GM18873 (cell line): Measurements from ENCODE around the gene EXOC3L1.

Experiments
- ATAC-seq: cut with Tn5 transposase; IDR thresholded peaks from one replicate; pipeline ENCODE4 v1.9.1; 2021; ENCODE audit warnings: mild to moderate bottlenecking, moderate library complexity, moderate number of reproducible peaks; ENCODE audit not compliant: unreplicated experiment, low FRiP score

The EXOC3L1 gene

GRCh38 chr16:67166110-67166547 lies 23.8 kb downstream of the EXOC3L1 start:
- no peak for ATAC-seq

GRCh38 chr16:67165121-67166078 lies 24.5 kb downstream of the EXOC3L1 start:
- no peak for ATAC-seq

DNA sequence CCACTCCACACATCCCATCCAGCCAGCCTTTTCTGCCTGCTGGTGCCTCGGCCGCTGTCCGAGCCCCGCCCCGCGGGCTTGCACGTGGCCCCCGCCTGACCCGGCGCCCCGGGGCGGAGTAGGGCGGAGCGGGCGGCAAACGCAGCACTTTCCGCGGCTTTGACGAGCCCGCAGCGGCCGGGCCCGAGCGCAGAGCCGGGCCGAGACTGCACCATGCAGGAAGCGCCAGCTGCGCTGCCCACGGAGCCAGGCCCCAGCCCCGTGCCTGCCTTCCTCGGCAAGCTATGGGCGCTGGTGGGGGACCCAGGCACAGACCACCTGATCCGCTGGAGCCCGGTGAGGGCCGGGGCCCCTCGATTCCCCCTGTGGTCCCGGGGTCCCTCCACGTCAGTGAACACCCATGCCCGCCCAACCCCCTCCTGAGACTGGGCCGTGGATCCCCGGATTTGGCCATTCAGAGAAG lies 25.3 kb downstream of the EXOC3L1 start, which contains the start of gene HSF4:
HSF4 (plus strand) TSS at position 147 of the 463 bp plus-strand sequence; CDS start at position 214, 67 bp downstream.
- ATAC-seq, result no peak

- ATAC-seq, result no peak
Measured at GRCh38 chr16:67163999-67164558, 25.9 kb downstream of the EXOC3L1 start.

DNA sequence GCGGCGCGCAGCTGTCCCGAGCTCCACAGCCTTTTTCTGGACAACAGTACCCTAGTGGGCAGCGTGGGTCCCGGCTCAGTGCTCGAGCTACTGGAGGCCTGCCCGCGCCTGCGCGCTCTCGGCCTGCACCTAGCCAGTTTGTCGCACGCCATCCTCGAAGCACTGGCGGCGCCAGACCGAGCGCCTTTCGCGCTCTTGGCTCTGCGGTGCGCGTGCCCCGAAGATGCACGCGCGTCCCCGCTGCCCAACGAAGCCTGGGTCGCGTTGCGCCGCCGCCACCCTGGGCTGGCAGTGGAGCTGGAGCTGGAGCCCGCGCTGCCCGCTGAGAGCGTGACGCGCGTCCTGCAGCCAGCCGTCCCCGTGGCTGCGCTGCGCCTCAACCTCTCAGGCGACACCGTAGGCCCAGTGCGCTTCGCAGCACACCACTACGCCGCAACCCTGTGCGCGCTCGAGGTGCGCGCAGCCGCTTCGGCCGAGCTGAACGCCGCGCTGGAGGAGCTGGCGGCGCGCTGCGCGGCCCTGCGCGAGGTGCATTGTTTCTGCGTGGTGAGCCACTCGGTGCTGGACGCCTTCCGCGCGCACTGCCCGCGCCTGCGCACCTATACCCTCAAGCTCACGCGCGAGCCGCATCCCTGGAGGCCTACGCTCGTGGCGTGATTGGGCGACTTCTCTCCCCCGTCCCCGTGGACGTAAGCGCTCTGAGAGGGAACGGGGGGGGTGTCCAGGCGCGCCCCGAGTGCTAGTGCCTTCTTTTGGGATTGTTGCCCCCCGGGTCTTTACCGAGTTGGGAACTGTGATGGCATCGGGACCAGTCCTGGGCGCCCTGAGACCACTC lies 26.6 kb downstream of the EXOC3L1 start:
- ATAC-seq, result no peak

- ATAC-seq, result no peak
Measured at GRCh38 chr16:67162506-67163163, 27.3 kb downstream of the EXOC3L1 start.

DNA sequence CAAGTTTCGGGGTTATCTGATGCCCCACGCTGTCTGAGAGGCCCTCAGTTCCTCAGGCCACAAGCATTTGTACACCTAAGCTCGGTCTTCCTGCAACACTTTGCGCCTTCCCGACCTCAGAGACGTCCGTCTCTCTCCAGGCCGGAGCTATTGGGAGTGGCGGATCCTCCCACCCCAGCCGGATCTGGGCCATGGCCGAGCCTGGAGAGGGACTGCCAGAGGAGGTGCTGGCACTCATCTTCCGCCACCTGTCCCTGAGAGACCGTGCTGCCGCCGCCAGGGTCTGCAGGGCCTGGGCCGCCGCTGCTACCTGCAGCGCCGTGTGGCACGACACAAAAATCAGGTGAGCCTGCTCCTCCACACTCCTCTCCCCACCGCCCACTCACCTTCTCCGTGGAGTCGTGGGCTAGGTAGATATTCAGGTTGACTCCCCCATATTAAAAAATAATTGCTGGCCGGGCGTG lies 28.3 kb downstream of the EXOC3L1 start:
- no peak for ATAC-seq

GRCh38 chr16:67158637-67159600 lies 31.0 kb downstream of the EXOC3L1 start:
- ATAC-seq, result peak; percentile 46

DNA sequence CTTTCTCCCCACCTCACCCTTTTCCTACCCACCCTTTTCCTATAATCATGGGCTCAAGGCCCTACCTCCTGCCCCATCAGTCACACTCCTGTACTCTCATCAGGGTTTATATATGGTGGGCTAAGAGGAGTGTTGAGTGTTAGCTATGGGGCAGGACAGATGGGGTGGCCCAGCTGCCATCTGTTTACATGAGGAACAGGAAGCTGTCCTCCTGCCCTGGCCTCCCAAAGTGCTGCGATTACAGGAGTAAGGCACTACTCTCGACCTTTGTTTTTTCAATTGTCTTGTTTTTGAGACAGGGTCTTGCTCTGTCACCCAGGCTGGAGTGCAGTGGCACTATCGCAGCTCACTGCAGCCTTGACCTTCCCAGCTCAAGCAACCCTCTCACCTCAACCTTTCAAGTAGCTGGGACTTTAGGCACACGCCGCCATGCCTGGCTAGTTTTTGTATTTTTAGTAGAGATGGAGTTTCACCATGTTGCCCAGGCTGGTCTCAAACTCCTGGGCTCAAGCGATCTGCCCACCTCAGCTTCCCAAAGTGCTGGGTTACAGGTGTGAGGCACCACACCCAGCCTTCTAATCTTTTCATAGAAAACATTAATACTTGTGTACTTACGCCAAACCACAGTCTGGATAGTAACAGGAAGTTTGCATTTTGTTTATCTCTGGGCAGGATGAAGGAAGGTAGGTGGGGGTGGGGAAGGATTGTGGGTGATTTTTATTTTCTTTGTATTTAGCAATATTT lies 31.9 kb downstream of the EXOC3L1 start:
- ATAC-seq, result no peak

- ATAC-seq, result no peak
Measured at GRCh38 chr16:67157106-67157748, 32.7 kb downstream of the EXOC3L1 start.

- no peak for ATAC-seq
Measured at GRCh38 chr16:67156143-67156844, 33.6 kb downstream of the EXOC3L1 start.

DNA sequence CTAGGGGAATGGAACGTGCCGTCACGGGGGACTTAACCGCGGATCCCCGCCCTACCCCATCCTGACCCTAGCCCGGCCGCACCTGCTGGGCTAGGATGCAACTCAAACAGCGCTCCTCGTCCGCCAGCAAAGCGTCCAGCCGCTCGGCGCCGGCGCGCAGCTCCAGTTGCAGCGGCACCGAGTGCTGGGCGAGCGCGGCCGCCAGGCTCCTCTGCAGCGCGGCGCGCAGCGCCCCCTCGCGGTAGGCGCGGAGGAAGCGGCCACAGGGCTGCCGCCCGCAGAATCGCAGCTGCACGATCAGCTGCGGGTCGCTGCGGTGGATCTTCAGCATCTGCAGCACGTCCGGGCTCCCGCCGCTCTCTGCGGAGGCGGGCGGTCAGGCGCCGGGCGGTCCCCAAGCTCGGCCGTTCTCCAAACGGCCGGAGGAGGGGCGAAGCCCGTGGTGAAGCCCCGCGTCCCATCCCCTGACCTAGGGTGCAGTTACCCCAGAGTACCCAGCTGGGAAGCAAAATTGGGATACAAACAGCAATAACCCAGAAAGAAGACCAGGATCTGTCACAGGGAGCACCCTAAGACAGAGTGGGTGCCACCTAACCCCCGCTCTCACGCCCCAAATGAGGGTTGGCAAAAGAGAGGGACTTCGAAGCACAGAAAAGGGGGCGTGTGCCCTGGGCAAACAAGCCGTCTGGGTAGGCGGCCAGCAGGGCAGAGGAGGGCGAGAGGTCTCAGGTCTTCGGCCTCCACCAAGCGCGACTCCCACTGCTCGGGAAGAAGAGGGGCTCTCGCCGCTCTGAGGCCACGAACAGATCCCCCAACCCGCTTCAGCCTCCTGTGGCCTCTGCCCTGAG lies 34.4 kb downstream of the EXOC3L1 start:
- no peak for ATAC-seq

GRCh38 chr16:67154578-67155294 lies 35.2 kb downstream of the EXOC3L1 start:
- ATAC-seq, result no peak

DNA sequence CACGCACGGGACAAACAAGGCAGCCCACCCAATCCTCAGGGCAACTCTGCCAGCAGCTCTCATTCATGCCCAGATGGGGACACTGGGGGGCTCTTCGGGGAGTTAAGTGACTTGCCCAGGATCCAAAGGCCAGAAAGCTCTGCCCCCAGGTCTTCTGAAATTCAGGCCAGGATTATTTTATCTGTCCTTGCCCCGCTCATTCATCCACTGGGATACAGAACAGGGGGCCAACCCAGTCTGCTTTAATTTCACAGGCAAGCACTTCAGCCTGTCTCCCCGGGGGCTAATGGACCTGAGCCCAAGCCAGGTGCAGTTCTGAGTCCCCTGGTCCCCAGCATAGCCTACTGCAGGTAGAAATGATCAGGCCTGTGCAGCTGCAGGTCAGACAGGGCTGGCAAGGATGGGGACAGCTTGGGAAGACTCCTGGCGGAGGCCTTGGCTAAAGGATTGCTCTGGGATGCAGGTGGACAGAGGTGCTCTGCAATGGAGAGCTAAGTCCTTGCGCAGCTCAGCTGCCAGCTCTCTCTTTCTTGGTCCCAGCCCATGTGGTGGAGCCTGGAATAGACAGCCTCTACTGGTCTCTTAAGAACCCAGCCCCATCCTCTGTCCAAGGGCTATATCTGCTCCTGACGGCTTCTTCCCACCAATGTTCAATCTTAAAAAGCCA lies 38.4 kb downstream of the EXOC3L1 start:
- ATAC-seq, result no peak

GRCh38 chr16:67150833-67151396 lies 39.0 kb downstream of the EXOC3L1 start, which contains the start of gene B3GNT9:
Gene B3GNT9, minus strand, starts transcription at chr16:67150998. Its CDS starts 513 bp downstream, at chr16:67150485.
- no peak for ATAC-seq
